GM19372 (cell line): Measurements from ENCODE around the gene GATB.

Experiments
- ATAC-seq: cut with Tn5 transposase; IDR thresholded peaks from one replicate; pipeline ENCODE4 v1.9.1; 2021; ENCODE audit warnings: mild to moderate bottlenecking, low read depth, moderate library complexity; ENCODE audit not compliant: unreplicated experiment

GATB gene

DNA sequence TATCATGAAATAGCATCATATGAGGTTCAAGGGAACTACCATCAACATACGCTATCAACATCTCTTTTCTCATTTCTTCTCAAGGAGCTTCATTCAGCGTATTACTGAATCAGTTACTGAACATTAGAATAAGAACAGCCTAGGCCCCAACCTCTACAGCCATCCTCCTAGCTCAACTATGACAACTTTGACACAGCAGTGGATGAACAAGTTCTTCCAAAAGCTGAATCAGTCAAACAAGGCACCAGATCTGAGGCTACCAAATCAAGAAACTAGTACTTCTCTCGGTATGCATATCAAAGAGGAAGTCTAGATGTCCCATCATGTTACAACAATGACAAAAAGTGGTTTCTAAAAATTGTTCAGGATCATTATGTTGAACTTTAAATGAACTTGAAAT is 57.4 kb downstream of the GATB start:
- ATAC-seq, result no peak

DNA sequence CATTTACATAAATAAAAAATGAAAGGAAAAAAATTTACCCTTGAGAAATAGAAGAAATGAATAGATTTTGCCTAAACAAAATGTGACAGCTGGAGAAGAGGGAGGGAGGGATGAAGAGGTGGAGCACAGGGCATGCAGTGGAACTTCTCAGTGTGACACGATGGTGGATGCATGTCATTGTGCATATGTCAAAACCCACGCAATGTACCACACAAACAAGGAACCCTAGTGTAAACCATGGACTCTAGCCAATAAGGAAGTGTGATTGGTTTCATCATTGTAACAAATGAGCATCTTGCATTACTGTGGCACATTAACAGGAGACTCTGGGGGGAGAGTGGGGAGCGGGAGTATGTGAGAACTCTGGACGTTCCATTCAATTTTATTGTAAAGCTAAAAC is 58.6 kb downstream of the GATB start:
- ATAC-seq, result no peak

- no peak for ATAC-seq
Measured at GRCh38 chr4:151700566-151701316, 60.1 kb downstream of the GATB start.

DNA sequence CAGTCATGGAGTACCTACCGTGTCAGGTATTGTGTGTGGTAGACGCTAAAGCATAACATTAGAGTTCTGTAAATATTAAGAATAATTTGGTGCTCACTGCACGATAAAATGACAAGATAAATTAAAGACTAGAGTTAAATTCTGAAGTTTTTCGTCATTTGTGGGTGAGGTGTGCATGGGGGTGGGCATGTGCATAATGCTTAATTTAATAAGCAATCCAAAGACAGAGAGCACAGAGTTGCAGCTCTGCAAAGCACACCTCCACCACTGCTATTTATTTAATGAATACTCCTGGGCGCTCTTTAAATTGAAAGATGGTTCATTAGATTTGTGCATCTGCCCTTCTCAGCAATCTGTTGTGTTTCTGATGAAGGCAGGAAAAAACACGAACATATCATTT is 62.6 kb downstream of the GATB start:
- ATAC-seq, result no peak

DNA sequence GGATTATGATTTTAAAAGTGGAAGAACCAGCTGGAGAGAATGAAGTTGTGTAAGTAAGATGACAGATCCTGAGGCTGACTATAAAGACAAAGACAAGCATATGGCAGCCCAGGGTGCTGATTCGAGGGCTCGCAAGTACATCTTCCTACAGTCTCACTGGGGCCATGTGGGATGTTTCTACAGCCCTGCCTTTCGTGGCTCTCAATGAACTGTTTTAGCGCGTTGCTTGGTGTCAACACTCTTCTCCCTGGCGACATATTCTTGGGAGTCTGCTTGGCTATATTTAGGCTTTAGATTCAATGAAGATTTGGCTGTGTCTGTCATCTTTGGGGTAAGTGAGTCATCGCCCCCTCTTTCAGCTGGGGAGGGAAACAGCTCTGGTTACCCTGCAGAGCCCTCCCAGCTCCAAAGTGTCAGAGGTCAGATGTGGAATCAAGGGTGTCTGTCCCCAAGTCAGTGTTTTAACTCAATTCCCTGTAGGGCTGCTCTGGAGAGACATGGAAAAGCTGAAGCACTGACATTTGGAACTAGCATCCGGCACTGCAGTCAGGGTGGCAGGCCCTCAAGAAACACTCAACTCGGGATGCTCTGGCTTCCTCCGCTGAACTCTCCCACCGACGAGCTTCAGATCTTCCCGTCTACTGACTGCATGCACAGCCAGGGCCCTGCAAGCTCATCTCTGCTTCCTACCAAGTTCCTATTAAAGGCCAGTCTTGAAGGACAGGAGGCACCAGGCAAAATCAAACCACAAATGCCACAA is 65.7 kb downstream of the GATB start:
- ATAC-seq, result no peak

DNA sequence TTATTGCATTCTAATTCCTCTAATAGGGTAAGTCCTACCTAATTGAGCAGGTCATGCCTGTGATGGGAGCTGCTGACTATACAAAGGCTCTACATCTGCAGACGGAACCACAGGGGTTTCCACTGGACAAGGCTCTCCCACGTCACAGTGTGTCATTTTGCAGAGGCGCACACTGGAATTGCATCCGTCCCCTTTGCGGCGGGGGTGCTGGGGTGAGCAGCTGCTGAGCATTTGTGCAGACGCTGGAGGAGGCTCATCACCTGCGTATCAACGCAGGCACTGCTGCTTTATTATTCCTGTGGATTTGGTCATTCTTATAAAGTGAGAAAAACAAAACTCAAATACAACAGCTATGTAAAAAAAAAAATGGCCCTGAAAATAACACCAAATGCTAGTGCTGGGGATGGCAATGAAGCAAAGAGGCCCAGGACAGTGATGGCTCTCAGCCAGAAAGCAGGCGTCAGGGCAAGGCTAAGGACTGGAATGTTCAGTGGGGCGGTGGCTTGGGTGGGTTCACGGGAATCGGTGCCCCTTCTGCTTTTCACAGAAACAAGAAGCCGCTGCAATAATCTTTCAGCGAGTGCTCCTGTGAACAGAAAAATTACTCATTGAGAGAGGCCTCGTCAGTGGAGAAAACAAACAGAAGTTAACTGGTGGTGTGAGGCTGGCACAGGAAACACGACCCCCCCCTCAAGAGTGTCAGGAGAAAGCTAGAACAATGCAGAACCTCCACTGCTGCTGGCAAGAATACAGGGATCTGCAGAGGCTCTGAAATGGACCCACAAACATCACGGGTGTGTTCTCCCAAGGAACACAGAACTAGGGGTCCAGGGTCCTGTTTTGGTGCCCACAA is 67.8 kb downstream of the GATB start:
- no peak for ATAC-seq

GRCh38 chr4:151692443-151692782 is 68.4 kb downstream of the GATB start:
- ATAC-seq, result no peak

DNA sequence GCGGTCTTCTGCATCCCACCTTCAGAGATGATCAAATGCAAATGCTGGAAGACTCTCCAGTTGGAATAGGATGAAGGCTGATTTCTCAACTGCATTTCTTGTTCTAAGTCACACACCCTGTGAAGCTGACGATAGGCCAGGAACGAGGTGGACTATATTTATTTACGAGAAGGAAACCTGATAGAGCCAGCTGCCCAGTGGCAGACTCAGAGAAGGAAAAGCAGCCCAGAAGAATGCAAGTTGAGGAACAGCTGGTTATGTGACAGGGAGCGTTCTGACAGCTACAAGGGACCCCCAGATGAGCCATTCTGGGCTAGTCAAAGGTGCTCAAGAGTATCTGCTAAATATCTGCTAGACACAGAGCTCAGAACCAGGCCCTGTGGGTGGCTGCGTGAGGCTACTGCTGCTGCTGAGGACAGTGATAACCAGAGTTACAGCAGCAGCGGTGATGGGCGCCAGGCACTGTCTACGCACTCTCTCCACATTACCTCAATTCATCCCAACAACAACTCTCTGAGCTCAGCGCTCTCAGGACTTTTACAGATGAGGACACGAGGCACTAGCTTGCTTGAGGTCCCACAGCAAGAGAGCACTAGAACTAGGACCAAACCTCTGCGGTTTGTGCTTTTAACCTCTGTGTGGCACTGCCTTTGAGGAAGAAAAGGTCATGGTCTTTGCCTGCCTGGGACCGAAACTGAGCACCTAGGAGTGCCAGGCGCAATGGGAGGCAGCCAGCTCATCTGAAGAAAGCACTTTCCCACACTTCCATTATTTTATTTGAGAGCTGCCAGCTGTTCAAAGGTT is 69.0 kb downstream of the GATB start:
- ATAC-seq, result no peak

DNA sequence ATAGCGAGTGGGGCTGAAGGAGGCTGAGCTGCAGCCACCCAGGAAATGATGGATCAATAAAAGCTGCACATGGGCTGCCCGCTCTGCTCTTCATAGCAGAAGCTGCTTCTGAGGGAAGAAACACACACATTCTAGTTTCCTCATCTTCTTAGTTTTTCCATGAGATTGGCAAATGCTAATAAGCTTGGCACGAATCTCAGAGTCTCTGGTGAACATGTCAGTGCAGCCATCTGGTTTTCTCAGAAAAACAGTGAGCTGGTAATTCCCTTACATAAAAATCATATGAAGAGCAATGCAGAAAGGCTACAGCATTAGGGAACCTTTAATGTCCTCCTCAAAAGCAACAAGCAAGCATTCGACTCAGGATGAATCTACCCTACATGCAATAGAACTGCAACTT is 69.9 kb downstream of the GATB start:
- no peak for ATAC-seq

DNA sequence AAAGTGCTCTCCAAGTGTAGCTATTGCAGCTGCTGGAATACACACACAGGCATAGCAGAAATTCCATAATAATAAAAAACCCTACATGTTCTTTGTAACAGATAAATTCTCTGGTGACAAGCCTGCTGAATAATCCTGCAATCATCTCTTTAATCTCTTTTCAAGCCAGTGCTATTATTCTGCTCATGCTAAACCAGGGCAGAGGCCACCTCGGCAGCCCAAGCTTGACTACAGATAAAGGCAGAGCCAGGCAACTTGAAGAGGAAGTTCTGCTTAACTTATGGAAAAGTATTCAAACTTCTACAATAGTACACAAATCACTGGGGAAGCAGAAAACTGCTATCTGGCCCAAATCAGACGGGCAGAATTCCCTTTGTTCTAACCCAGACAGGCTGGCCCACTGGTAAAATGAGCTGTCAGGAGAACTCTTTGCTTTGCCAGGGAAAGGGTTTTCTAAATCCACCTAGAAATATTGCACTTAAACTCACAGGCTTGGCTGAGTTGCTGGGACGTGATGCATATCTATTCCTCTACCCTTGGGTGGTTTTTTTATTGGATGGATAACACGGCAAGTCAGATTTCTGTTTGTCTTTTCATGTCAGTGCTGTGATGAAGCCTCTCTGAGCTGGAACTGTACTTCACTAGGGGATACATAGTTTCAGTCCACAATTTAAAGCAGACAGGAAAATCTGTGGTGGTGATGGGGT is 70.5 kb downstream of the GATB start:
- no peak for ATAC-seq

DNA sequence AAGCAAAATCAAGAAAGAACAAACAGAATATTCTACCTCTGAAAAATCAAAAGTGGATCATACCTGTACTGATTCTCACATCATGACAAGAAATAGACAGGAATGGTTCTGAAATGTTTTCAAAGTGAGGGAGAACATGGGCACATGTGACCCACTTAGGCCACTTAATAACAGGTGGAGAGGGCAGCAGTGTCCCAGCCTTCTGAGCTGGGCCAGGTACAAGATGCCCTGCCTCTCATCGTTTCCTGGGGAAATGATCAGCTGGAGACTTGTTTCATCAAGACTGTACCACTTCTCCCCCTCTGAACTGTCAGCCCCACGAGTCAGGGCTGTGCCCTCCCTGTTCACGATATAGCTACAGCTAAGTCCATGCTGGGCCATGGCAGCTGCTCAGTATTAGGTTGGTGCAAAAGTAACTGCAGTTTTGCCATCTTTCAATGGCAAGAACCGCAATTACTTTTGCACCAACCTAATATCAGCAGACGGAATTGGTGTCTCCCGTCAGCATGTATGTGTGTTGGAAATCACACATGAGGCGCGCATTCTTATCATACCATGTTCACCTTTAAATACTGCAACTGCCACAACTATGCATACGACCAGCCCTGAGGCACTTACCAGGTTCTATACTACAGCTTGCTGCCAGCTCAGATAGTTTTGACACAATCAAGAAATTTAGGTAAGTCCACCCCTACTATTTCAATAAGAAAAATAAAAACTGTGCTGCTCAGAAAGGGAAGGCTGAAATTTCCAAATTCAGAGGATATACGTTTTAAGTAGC is 71.4 kb downstream of the GATB start:
- ATAC-seq, result no peak

- ATAC-seq, result no peak
Measured at GRCh38 chr4:151688785-151689043, 72.1 kb downstream of the GATB start.

- ATAC-seq, result no peak
Measured at GRCh38 chr4:151688003-151688784, 72.6 kb downstream of the GATB start.

GRCh38 chr4:151687021-151687640 is 73.7 kb downstream of the GATB start:
- no peak for ATAC-seq

DNA sequence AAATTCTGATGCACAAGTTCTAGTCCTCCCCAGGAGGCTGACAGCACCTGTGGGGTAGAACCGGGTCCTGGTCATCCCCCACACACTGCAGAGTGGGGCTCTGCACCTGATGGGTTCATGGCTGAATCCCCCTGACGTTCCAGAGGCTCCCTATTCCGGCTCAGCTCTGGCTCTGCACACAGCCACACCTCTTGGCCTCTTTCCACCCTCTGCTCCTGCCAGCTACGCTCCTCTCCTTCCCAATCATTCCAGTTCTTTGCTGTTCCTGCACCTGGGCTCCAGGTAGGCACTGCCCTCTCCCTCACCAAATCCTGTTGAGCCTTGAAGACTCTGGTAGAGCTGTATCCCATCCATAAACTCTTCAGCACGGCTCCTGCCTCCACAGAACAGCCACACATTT is 75.5 kb downstream of the GATB start:
- ATAC-seq, result no peak

- ATAC-seq, result no peak
Measured at GRCh38 chr4:151681085-151681484, 79.7 kb downstream of the GATB start.

- no peak for ATAC-seq
Measured at GRCh38 chr4:151679231-151679630, 81.6 kb downstream of the GATB start.
